ENCODE data around the gene TIMM9.
"Not testable (repeated sequence)": the region's sequence is repeated elsewhere in the genome, so short reads cannot be mapped to it uniquely, and the experiment has no call there.

The TIMM9 gene

DNA sequence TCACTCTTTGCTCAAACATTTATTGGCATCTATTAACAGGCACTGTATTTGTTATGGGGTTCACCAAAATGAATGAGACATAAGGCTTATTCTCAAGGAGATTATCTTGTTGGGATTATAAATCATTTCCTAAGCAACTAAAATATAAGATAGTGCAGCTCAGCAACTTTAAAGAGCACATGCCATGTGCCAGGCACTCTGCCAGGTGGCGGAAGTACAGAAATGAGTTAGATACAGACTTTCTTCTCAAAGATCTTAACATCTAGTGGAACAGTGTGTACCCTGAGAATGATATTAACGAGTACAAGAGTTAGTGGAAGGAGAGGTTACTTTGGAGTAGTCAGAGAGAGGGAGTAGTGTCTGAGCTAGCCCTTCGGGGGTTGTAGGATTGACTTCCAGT, 60.0 kb downstream of the TIMM9 start:
- TF ChIP-seq POLR2A (IDR thresholded peaks at IDR 0.05; ENCODE audit: low read length): no peak
- no peak for TF ChIP-seq GATA1 (IDR thresholded peaks at IDR 0.05; ENCODE audit: low read depth, low read length)
- no peak for DNase-seq

DNA sequence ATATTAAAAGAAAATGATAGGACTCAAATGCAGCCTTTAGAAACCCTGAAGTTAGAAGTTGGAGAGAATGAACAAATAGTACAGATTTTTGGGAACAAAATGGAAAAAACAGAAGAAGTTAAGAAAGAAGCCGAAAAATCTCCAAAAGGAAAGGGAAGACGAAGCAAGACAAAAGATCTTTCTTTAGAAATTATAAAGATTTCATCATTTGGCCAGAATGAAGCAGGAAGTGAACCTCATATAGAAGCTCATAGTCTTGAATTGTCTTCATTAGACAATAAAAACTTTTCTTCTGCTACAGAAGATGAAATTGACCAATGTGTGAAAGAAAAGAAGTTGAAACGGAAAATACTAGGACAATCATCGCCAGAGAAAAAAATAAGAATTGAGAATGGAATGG, 63.0 kb downstream of the TIMM9 start:
- no peak for DNase-seq
- TF ChIP-seq POLR2A (IDR thresholded peaks at IDR 0.05; ENCODE audit: low read length): no peak
- TF ChIP-seq GATA1 (IDR thresholded peaks at IDR 0.05; ENCODE audit: low read depth, low read length): no peak

DNA sequence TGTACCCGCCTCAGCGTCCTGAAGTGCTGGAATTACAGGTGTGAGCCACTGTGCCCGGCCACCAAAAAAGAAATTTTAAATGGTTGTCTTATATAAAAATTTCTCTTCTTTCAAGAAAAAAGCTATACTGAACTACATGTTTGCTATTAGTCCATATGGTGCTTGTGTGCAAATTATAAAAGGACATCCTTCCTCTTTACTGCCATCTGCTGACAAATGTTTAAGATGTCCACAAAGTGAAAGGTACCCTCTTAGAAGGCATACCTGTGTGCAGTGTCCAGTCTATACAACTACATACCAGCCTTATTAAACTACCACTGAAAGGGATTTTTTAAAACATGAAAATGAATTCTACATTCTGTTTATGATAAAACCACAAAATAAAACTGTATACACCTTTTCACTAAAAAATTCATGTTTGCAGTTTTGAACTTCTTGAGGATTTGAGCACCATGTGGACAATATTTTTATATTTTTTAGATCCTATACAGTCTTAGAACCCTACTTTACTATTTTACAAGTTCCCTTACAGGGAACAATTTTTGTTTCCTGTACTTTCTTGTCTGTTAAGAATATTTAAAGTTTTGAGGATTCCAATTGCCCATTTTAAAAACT, 64.4 kb downstream of the TIMM9 start:
- peak; percentile 41 to 63 for DNase-seq
- TF ChIP-seq POLR2A (IDR thresholded peaks at IDR 0.05; ENCODE audit: low read length) (no peak), GATA1 (IDR thresholded peaks at IDR 0.05; ENCODE audit: low read depth, low read length) (no peak)

DNA sequence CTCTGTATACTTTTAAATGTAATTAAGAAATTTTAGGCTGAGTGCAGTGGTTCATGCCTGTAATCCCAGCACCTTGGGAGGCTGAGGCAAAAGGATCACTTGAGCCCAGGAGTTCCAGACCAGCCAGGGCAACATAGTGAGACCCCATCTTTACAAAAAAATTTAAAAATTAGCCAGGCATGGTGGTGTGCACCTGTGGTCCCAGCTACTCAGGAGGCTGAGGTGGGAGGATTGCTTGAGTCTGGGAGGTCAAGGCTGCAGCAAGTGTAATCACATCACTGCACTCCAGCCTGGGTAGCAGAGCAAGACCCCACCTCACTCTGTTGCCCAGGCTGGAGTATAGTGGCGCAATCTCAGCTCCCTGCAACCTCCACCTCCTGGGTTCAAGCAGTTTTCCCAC, 65.1 kb downstream of the TIMM9 start:
- DNase-seq: not testable (repeated sequence)
